Pancreas (tissue), 10 donors: ENCODE data around the gene SMYD3. TPM values are rescaled to one million over a fixed set of nuclear protein-coding genes. Genes with fewer than 3 reads are reported as not detected.

Experiments
- ATAC-seq, 4 donors: fragments of 200-7000 bp; cut with Tn5 transposase; one replicate each; pipeline versions ENCODE4 v1.8.0 to v1.9.1; 2020; ENCODE audit warnings: mild to moderate bottlenecking in 4 of 4, moderate library complexity in 4 of 4
- DNase-seq, 6 donors: peaks; one replicate each; pipeline ENCODE4 v3.0.0-alpha.2; 2020
- FAIRE-seq: peaks from 2 replicates; lab custom pipeline; 2012; peaks lifted over from hg19 to GRCh38; lab: Jason Lieb, UNC
- H3K27ac ChIP-seq, 4 donors: fragments of 200-600 bp; sonication (generic); 1 replicate in 3 of 4; 2 replicates in 1 of 4; pipeline versions ENCODE4 v1.5.0 to v1.8.0; 2020
- H3K27me3 ChIP-seq, 4 donors: fragments of 200-600 bp; one replicate each; pipeline ENCODE4 v1.8.0; 2021
- H3K36me3 ChIP-seq, 3 donors: fragments of 200-600 bp; sonication (generic) in 1 of 3; one replicate each; pipeline versions ENCODE4 v1.5.0 to v1.8.0; 2020 to 2021
- H3K4me1 ChIP-seq, 3 donors: fragments of 200-600 bp; one replicate each; pipeline ENCODE4 v1.8.0; 2021
- H3K4me3 ChIP-seq, 4 donors: fragments of 200-600 bp; sonication (generic) in 2 of 4; one replicate each; pipeline versions ENCODE4 v1.5.0 to v1.8.0; 2020 to 2021
- H3K9me3 ChIP-seq, 4 donors: fragments of 200-600 bp; one replicate each; pipeline ENCODE4 v1.8.0; 2021
- WGBS, 2 donors: extraction: QIAGEN DNeasy Blood & Tissue Kit; methylation state at CpG; one replicate each; pipeline ENCODE4 v1.1.7; 2013; 5-methylcytosine and 5-hydroxymethylcytosine counted together
- intact Hi-C, 3 donors: fragments of 100-400 bp; cut with DNase I; formaldehyde crosslinking; loops; one replicate each; pipeline versions ENCODE4 v1.11.1 to v1.14.2; 2022
- polyA plus RNA-seq, 2 donors: library from polyadenylated mRNA; stranded (reverse); fragments of 200-250 nt; gene quantifications; one replicate each; pipeline ENCODE4 v1.2.3, GENCODE V29; 2013
- total RNA-seq, 6 donors: library from RNA; stranded (reverse); fragmentation: NEBNext Ultra II Directional in 4 of 6; extraction: Animal tissue kit (Norgen Biotek cat#: 25700) in 4 of 6; gene quantifications; one replicate each; pipeline versions ENCODE4 v1.2.1 to v1.2.4, GENCODE V29; 2021 to 2023
- TF ChIP-seq, protein P1 (sequence below), 4 donors: fragments of 200-600 bp; sonication (generic) in 3 of 4; IDR thresholded peaks; one replicate each; pipeline versions ENCODE4 v1.5.0 to v1.8.0; 2021; ENCODE audit warnings: antibody characterized with exemption in 4 of 4
- donor health status: healthy with polysubstance abuse.
- donor health status: DM: no; HTN: no; CAD: no; lungs with moderate emphysema.
- donor health status: DM: no; HTN: no; CAD: no.
- donor health status: control.
- donor health status: control.
- donor health status: Bipolar disorder and iron deficiency.
- donor health status: DM: yes; HTN: yes; CAD: no.
- donor health status: DM: no; HTN: no; CAD: no.
- donor health status: DM: no; HTN: no; CAD: no.
- donor health status: DM: yes; HTN: yes; CAD: no.

SMYD3 gene
- total and polyA plus RNA-seq, 8 donors = 4.6 to 10.5 (median 6.7) TPM

DNA sequence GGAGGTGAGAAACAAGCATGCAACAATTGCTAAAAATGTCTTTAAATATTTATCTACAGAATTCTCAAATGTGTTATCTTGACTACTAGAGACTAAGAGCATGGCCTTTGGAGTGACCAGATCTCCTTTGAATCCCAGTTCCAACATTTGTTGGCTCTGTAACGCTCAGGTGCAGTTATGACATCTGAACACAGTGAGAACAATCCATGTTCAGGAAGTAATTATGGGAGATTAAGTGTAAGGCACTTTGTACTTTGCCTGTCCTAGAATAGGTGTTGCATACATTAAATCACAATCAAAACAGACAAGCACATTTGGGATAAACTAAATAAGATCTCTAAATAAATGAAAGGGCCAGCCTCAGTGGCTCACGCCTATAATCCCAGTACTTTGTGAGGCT lies 454.5 kb downstream of the SMYD3 start:
- H3K4me1 ChIP-seq = no peaks in the 10 kb centered on the region
- FAIRE-seq (no peak), ATAC-seq (no peak), DNase-seq (no peak)
- intact Hi-C loops = no loop called here
- no peaks in the 10 kb centered on the region for H3K9me3 ChIP-seq
- TF ChIP-seq, protein P1, sequence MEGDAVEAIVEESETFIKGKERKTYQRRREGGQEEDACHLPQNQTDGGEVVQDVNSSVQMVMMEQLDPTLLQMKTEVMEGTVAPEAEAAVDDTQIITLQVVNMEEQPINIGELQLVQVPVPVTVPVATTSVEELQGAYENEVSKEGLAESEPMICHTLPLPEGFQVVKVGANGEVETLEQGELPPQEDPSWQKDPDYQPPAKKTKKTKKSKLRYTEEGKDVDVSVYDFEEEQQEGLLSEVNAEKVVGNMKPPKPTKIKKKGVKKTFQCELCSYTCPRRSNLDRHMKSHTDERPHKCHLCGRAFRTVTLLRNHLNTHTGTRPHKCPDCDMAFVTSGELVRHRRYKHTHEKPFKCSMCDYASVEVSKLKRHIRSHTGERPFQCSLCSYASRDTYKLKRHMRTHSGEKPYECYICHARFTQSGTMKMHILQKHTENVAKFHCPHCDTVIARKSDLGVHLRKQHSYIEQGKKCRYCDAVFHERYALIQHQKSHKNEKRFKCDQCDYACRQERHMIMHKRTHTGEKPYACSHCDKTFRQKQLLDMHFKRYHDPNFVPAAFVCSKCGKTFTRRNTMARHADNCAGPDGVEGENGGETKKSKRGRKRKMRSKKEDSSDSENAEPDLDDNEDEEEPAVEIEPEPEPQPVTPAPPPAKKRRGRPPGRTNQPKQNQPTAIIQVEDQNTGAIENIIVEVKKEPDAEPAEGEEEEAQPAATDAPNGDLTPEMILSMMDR (IDR thresholded peaks at IDR 0.05) = no peak
- H3K27ac ChIP-seq = no peak overlapping the region
- WGBS, 2 donors = 86 to 91% methylated on average over 2 of the region's 2 CpGs
- no peak overlapping the region for H3K4me3 ChIP-seq
- H3K27me3 ChIP-seq = no peaks in the 10 kb centered on the region
- H3K36me3 ChIP-seq = no peaks in the 10 kb centered on the region

- Histone ChIP-seq H3K9me3 (no peaks in the 10 kb centered on the region), H3K4me1 (no peaks in the 10 kb centered on the region), H3K4me3 (no peak overlapping the region), H3K36me3 (no peaks in the 10 kb centered on the region), H3K27me3 (no peaks in the 10 kb centered on the region), H3K27ac (no peak overlapping the region)
- intact Hi-C loops = no loop called here
- ATAC-seq (no peak), FAIRE-seq (no peak), DNase-seq (no peak)
- WGBS, 2 donors = 82% methylated on average over 4 of the region's 4 CpGs
- TF ChIP-seq, protein P1 (IDR thresholded peaks at IDR 0.05) = no peak
Observed at GRCh38 chr1:246051909-246052518, 455.1 kb downstream of the SMYD3 start.

DNA sequence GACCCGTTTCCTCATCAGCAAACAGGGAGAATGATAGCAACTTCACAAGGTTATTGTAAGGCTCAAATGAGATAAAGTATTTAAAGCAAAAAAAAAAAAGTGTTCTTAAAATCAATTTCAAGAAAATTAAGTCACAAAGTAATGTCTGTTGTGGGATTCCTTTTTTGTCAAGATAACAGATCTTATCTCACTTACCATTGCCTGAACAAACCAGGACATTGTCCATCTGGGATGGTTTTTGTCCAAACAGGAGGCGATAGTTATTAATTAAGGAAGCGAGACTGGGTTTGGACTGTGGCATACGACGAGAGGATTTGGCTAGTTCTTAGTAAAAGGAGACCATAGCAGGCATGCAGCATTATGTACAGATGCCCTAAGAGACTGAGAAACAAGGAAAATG lies 458.4 kb downstream of the SMYD3 start:
- no peaks in the 10 kb centered on the region for H3K4me1 ChIP-seq
- H3K27me3 ChIP-seq = no peaks in the 10 kb centered on the region
- intact Hi-C loops = no loop called here

DNA sequence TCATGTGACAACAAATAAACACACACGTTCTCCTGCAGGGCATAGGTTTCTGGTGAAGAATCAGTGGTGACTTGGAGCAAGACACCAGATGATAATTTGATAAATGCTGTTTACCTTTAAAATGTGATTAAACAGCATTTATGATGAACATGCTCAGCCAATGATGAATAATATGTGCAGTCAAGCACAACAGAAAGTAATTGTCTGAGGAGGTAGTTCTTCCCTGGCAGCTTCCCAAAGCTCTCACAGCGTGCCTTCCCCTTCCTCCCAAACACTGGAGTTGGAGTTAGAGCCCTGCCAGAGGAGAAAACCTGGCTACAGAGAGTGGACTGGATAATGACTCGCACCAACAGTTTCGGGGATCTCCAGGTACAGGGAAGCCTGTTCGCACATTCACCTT lies 463.5 kb downstream of the SMYD3 start:
- no peak for FAIRE-seq

More for the DNA sequence above, 458.4 kb downstream of the SMYD3 start:
- 78 to 79% methylated on average over 5 of the region's 5 CpGs for WGBS, 2 donors
- ATAC-seq (no peak), DNase-seq (no peak), FAIRE-seq (no peak)
- Histone ChIP-seq H3K27ac (no peak overlapping the region), H3K4me3 (no peak overlapping the region), H3K36me3 (no peaks in the 10 kb centered on the region), H3K9me3 (no peaks in the 10 kb centered on the region)
- TF ChIP-seq, protein P1 (IDR thresholded peaks at IDR 0.05) = no peak

GRCh38 chr1:246041360-246041759 lies 465.7 kb downstream of the SMYD3 start:
- TF ChIP-seq, protein P1 (IDR thresholded peaks at IDR 0.05) = no peak
- no peak for FAIRE-seq

More for the DNA sequence above, 463.5 kb downstream of the SMYD3 start:
- intact Hi-C loops = no loop called here
- Histone ChIP-seq H3K4me3 (no peak overlapping the region), H3K36me3 (no peaks in the 10 kb centered on the region), H3K27ac (no peak overlapping the region), H3K4me1 (peaks cover 0 to 4% (median 3%) of the 10 kb centered on the region in 3 donors), H3K27me3 (no peaks in the 10 kb centered on the region), H3K9me3 (no peaks in the 10 kb centered on the region)
- TF ChIP-seq, protein P1 (IDR thresholded peaks at IDR 0.05) = no peak
- no peak for DNase-seq
- WGBS, 2 donors = 77 to 84% methylated on average over 5 of the region's 5 CpGs
- ATAC-seq = no peak

More at GRCh38 chr1:246041360-246041759, 465.7 kb downstream of the SMYD3 start:
- peaks cover 0 to 4% (median 3%) of the 10 kb centered on the region in 3 donors for H3K4me1 ChIP-seq
- no peak overlapping the region for H3K27ac ChIP-seq
- WGBS, 2 donors = 57 to 59% methylated on average over 5 of the region's 5 CpGs
- ATAC-seq (peak; percentile 34 to 76 (median 47)), DNase-seq (no peak)
- H3K27me3 ChIP-seq = no peaks in the 10 kb centered on the region
- H3K9me3 ChIP-seq = no peaks in the 10 kb centered on the region
- H3K4me3 ChIP-seq = no peak overlapping the region
- no peaks in the 10 kb centered on the region for H3K36me3 ChIP-seq
- intact Hi-C loops = no loop called here
